K562 (cell line): ENCODE data around the gene NETO1. TPM values are rescaled to one million over a fixed set of nuclear protein-coding genes. Genes with fewer than 3 reads are reported as not detected.

ENCODE experiments used
- ATAC-seq: fragments of 200-7000 bp; cut with Tn5 transposase; 3 replicates; pipeline ENCODE4 v1.9.1; 2020; ENCODE audit warnings: moderate library complexity
- BruUV-seq: library from RNA; stranded (reverse); fragments of 400-500 nt; replicated peaks from 2 replicates; lab custom pipeline; 2021; lab: Mats Ljungman, UMichigan
- CTCF ChIA-PET: fragments of 300-600 bp; formaldehyde crosslinking; extraction: SDS; loops from one replicate; lab custom pipeline; 2021; ENCODE audit warnings: low intra/inter-chr PET ratio; lab: Yijun Ruan, JAX
- POLR2A ChIA-PET: fragments of 300-600, 350-650 bp; sonication (Branson Sonifier 250); formaldehyde crosslinking; extraction: SDS; loops from one replicate; lab custom pipeline; 2021; ENCODE audit warnings: antibody characterized with exemption, inconsistent platforms; lab: Yijun Ruan, JAX
- DNase-seq, 4 experiments: peaks; one replicate each; pipeline versions ENCODE4 v3.0.0 to v3.0.0-alpha.2; 2011 to 2018; ENCODE audit warnings: low spot score in 3 of 4, mixed read lengths in 3 of 4; ENCODE audit errors: extremely low read depth in 1 of 4
- FAIRE-seq: peaks from 2 replicates; lab custom pipeline; 2011; peaks lifted over from hg19 to GRCh38; lab: Jason Lieb, UNC
- H2AFZ ChIP-seq: 2 replicates; pipeline ENCODE4 v1.6.0; 2011; ENCODE audit warnings: low read depth, low read length, control low read depth, inconsistent platforms
- H3K27ac ChIP-seq: fragments of 200-600 bp; 3 replicates; pipeline ENCODE4 v1.8.0; 2011; ENCODE audit warnings: low read depth, mild to moderate bottlenecking, control low read depth, inconsistent platforms, low read length, moderate library complexity, mixed read lengths; ENCODE audit errors: extremely low read depth
- H3K27me3 ChIP-seq, 2 experiments: fragments of 300-600 bp in 1 of 2; 2 replicates in 1 of 2; 3 replicates in 1 of 2; pipeline versions ENCODE4 v1.6.0 to v1.8.0; 2011; ENCODE audit warnings: inconsistent platforms in 2 of 2, low read length in 2 of 2, mild to moderate bottlenecking in 1 of 2, mixed read lengths in 1 of 2, moderate library complexity in 1 of 2; ENCODE audit not compliant: control insufficient read depth in 2 of 2, insufficient read depth in 2 of 2
- H3K36me3 ChIP-seq: fragments of 300-600 bp; 3 replicates; pipeline ENCODE4 v1.8.0; 2011; ENCODE audit warnings: mild to moderate bottlenecking, low read length, inconsistent platforms; ENCODE audit not compliant: control insufficient read depth, insufficient read depth
- H3K4me1 ChIP-seq, 2 experiments: fragments of 200-600 bp in 1 of 2; replicated peaks in 1 of 2; 2 replicates in 1 of 2; 3 replicates in 1 of 2; pipeline versions ENCODE4 v1.5.1 to v1.8.0; 2011; ENCODE audit warnings: inconsistent platforms in 2 of 2, low read length in 2 of 2, mild to moderate bottlenecking in 1 of 2, mixed read lengths in 1 of 2, moderate library complexity in 1 of 2; ENCODE audit not compliant: control insufficient read depth in 2 of 2, insufficient read depth in 2 of 2
- H3K4me2 ChIP-seq: 2 replicates; pipeline ENCODE4 v1.6.1; 2011; ENCODE audit warnings: low read length, control low read depth, inconsistent platforms, mixed read lengths; ENCODE audit not compliant: insufficient read depth
- H3K4me3 ChIP-seq: fragments of 200-600 bp; sonication (generic), shearing (Covaris generic); 2 replicates; pipeline ENCODE4 v1.5.1; 2016; ENCODE audit warnings: control low read depth, inconsistent platforms
- H3K79me2 ChIP-seq: fragments of 200-600 bp; 3 replicates; pipeline ENCODE4 v1.8.0; 2011; ENCODE audit warnings: low read length, inconsistent platforms; ENCODE audit not compliant: control insufficient read depth, insufficient read depth
- H3K9ac ChIP-seq, 2 experiments: 2 replicates each; pipeline versions ENCODE4 v1.6.0 to v1.6.1; 2011; ENCODE audit warnings: low read depth in 2 of 2, low read length in 2 of 2, control low read depth in 1 of 2, inconsistent platforms in 1 of 2, mild to moderate bottlenecking in 1 of 2, mixed read lengths in 1 of 2; ENCODE audit not compliant: insufficient read depth in 1 of 2
- H3K9me1 ChIP-seq: one replicate; pipeline ENCODE4 v1.6.0; 2011; ENCODE audit warnings: inconsistent platforms, mild to moderate bottlenecking, low read length, moderate library complexity; ENCODE audit not compliant: control insufficient read depth, insufficient read depth
- H3K9me3 ChIP-seq: replicated peaks from 2 replicates; pipeline ENCODE4 v1.5.1; 2011; ENCODE audit warnings: low read depth, low read length, inconsistent platforms; ENCODE audit not compliant: control insufficient read depth, insufficient read depth
- H4K20me1 ChIP-seq: replicated peaks from 2 replicates; pipeline ENCODE4 v1.6.1; 2011; ENCODE audit warnings: low read length, inconsistent platforms, mixed read lengths; ENCODE audit not compliant: control insufficient read depth, insufficient read depth
- ARID1B ChIP-seq: fragments of 450-650 bp; IDR thresholded peaks from 2 replicates; pipeline ENCODE4 v1.6.1; 2016; ENCODE audit warnings: antibody characterized with exemption, mild to moderate bottlenecking, inconsistent platforms
- ESRRB ChIP-seq: fragments of 250-450 bp; sonication (Bioruptor Pico); IDR thresholded peaks from 2 replicates; pipeline ENCODE4 v1.5.0; 2020; ENCODE audit warnings: mild to moderate bottlenecking, moderate library complexity, borderline replicate concordance
- POLR2H ChIP-seq: IDR thresholded peaks from 2 replicates; pipeline ENCODE4 v1.6.1; 2016; ENCODE audit warnings: missing genetic modification characterization, low read depth, mild to moderate bottlenecking, control low read depth, missing compliant biosample characterization, moderate library complexity
- RBBP5 ChIP-seq: fragments of 200-600 bp; sonication (generic); IDR thresholded peaks from 2 replicates; pipeline ENCODE4 v1.6.1; 2012; ENCODE audit warnings: borderline replicate concordance, mild to moderate bottlenecking, low read length, control low read depth, inconsistent platforms; ENCODE audit not compliant: insufficient read depth, poor library complexity, severe bottlenecking
- ZNF431 ChIP-seq: sonication (generic); formaldehyde crosslinking; IDR thresholded peaks from 2 replicates; pipeline ENCODE4 v1.8.0; 2022; ENCODE audit warnings: mild to moderate bottlenecking, missing genetic modification reagents
- ZNF551 ChIP-seq: fragments of 250-450 bp; sonication (Bioruptor Pico); IDR thresholded peaks from 2 replicates; pipeline ENCODE4 v1.5.0; 2021; ENCODE audit warnings: mild to moderate bottlenecking, moderate library complexity
- ZNF830 ChIP-seq: fragments of 250-450 bp; sonication (Bioruptor Pico); IDR thresholded peaks from 2 replicates; pipeline ENCODE4 v1.5.0; 2021; ENCODE audit warnings: mild to moderate bottlenecking
- WGBS: fragments of 100-300 bp; shearing (Covaris generic); methylation state at CpG from one replicate; pipeline ENCODE4 v1.1.6; 2016; ENCODE audit warnings: low coverage, mixed read lengths; ENCODE audit not compliant: insufficient coverage; ENCODE audit errors: missing lambda C conversion rate; 5-methylcytosine and 5-hydroxymethylcytosine counted together
- in situ Hi-C: fragments of 300-500 bp; cut with MboI; formaldehyde crosslinking; loops from 4 replicates; pipeline ENCODE4 v1.15.0; 2018; ENCODE audit warnings: inconsistent platforms, mixed read lengths
- intact Hi-C: fragments of 100-400 bp; cut with micrococcal nuclease; formaldehyde crosslinking; loops from 2 replicates; pipeline ENCODE4 v1.14.2; 2022
- polyA plus RNA-seq, 8 experiments: library from polyadenylated mRNA; depleted of rRNA in 4 of 8; stranded (reverse) in 5 of 8; unstranded in 3 of 8; fragments of >200 nt; fragmentation: Nextera tagmentation in 2 of 8; fragmentation: Illumina TruSeq in 1 of 8; extraction: Ambion mirVana in 2 of 8; extraction: Trizol in 1 of 8; gene quantifications; 2 replicates each; pipeline versions ENCODE4 v1.2.1 to v1.2.3, GENCODE V29; 2011 to 2014; ENCODE audit warnings: inconsistent platforms in 1 of 8, missing spikeins in 1 of 8
- total RNA-seq, 7 experiments: library from RNA; depleted of rRNA in 6 of 7; stranded (reverse); fragments of >200 nt in 6 of 7; fragmentation: Illumina TruSeq in 2 of 7; extraction: Trizol in 2 of 7; gene quantifications; 2 replicates each; pipeline versions ENCODE4 v1.2.1 to v1.2.3, GENCODE V29; 2011 to 2021; ENCODE audit warnings: low replicate concordance in 1 of 7
- TF ChIP-seq, protein P1 (sequence below): fragments of 450-650 bp; IDR thresholded peaks from 2 replicates; pipeline ENCODE4 v1.6.1; 2017; ENCODE audit warnings: mild to moderate bottlenecking, moderate library complexity

Gene NETO1
- total and polyA plus RNA-seq, 9 of the 15 experiments (the other 6 are each of a cell fraction or from before 2014, with no cell fraction given), result not detected

DNA sequence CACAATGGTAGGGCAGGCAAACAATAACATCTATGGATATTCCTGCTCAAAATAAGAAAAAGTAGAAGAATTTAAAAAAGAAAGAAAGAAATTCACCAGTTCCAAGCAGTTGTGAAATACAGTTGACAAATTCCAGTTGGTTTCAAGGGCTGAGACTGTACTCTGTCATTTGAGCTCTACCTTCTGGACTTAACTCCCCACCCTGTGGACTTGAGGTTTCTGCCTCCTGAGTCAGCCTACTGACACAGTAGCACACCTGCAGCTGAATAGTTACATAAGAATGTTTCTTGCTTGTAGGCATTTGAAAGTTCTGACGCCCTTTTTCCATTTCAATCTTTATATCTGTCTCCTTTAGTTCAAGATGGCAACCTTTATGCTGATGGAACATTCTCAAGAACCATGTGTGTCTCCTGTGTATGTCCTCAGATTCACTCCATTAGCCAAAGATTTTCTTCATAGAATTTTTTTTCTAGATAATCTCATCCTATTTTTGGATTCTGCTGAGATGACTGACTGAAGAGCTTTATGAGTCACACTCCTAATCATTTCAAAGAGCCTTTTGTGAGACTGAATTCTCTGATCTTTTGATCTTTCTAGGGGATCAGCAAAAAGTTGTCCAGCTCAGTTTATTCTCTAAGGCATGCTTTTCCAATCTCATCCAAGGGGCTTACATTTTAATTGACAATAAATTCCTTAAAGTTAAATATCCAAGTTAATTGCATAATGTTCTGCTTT, 19.1 kb downstream of the NETO1 start:
- in situ Hi-C loops, result no loop called here
- DNase-seq (no peak), ATAC-seq (no peak), FAIRE-seq (no peak)
- Histone ChIP-seq H3K4me2 (no peak overlapping the region), H3K9me1 (no peaks in the 10 kb centered on the region), H3K9ac (no peak overlapping the region), H3K79me2 (no peaks in the 10 kb centered on the region), H3K36me3 (no peaks in the 10 kb centered on the region), H3K27ac (no peak overlapping the region), H3K27me3 (no peaks in the 10 kb centered on the region), H3K4me1 (no peaks in the 10 kb centered on the region), H3K4me3 (no peak overlapping the region), H2AFZ (no peak overlapping the region), H4K20me1 (no peaks in the 10 kb centered on the region), H3K9me3 (no peaks in the 10 kb centered on the region)
- intact Hi-C loops, result no loop called here
- CTCF ChIA-PET, result no interaction called here
- POLR2A ChIA-PET, result no interaction called here
- no peak for TF ChIP-seq ARID1B
- no peak for TF ChIP-seq RBBP5
- TF ChIP-seq ZNF830 (CRISPR knock-in tag), result no peak
- TF ChIP-seq ZNF551 (CRISPR knock-in tag), result no peak
- TF ChIP-seq ESRRB (CRISPR knock-in tag), result no peak
- TF ChIP-seq, protein P1, sequence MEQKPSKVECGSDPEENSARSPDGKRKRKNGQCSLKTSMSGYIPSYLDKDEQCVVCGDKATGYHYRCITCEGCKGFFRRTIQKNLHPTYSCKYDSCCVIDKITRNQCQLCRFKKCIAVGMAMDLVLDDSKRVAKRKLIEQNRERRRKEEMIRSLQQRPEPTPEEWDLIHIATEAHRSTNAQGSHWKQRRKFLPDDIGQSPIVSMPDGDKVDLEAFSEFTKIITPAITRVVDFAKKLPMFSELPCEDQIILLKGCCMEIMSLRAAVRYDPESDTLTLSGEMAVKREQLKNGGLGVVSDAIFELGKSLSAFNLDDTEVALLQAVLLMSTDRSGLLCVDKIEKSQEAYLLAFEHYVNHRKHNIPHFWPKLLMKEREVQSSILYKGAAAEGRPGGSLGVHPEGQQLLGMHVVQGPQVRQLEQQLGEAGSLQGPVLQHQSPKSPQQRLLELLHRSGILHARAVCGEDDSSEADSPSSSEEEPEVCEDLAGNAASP, result no peak
- no peak for TF ChIP-seq ZNF431
- TF ChIP-seq POLR2H, result no peak
- no TSS peak for BruUV-seq
- 0% methylated on average over 1 of the region's 1 CpG for WGBS
